GM18499 (cell line): ENCODE data around the gene ASXL1.

Source experiments
- ATAC-seq: cut with Tn5 transposase; IDR thresholded peaks from one replicate; pipeline ENCODE4 v1.9.1; 2021; ENCODE audit warnings: moderate number of reproducible peaks; ENCODE audit not compliant: insufficient read depth, unreplicated experiment

The ASXL1 gene

DNA sequence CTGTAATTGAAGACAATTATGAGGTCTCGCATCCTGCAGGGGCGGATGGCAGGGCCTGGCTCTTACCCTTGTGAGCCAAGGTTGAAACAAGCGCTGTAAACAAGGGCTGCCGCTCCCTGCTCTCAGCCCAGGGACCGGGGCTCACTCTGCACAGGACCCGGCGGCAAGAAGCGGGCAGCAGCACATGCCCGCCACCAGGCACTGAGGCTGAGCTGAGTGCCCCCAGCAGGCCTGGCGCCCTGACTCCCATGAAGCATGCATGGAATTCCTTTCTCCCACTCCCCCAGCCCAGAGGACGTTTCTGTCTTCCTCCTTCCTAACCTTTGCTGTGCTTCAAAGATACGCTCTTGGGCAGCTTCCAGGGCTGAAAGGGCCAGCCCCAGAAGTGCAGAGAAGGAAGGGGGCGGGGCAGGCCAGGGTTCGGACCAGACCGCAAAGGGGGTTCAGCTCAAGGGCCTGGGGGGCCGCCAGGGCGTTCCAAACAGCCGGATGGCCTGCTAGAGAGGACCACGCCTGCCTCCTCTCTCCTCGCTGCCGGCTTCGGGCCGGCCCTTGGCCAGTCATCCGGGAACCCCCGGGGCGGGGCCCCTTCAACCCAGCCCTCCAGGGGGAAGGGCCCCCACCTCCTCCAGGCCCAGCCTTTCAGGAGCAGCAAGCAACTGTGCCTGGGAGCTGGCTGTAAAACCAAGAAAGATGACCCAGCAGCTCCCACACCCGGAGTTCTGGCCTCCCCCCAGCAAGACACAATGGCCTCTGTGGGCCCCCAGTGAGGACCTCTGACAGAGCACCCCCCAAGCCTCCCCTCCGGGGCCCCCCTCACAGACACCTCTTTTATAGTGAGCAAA lies 117.1 kb downstream of the ASXL1 start:
- ATAC-seq: no peak

DNA sequence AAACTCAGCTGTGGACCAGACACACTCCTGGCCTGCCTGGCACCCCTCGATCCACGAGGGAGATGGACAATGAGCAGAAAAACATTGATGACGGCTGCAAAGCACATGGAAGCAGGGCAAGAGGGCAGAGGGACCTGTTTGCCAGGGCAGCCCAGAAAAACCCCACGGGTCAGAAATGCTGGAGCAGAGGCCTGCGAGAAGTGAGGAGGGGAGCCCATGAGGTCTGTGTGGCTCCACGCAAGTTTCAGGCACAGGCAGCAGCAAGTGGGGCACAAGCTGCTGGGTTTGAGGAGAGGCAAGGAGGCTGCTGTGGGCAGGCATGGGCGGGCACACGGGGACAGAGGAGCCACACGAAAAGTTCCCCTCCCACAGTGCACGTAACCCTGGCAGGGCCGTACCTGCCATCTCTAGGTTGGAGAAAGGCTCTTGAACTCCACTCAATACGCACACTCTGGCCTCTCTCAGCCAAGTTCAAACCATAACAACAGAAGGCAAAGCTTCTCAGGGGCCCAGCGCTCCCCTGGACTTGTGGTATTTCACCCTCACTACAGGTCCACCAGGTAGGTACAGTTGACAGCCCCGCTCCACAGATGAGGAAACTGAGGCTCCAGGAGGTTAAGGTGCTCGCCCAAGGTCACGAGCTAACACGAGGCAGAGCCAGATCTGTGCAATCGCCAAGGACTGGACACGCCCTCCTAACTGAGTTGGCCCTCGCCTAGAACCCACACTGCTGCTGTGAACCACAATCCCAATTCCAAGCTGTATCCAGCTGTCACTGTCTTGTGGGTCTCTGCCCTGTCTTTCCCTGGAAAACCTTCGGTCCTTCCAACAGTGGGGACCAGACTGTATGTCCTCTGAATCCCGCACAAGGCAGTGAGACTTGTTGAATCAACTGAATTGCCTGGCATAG lies 118.8 kb downstream of the ASXL1 start:
- ATAC-seq: no peak

DNA sequence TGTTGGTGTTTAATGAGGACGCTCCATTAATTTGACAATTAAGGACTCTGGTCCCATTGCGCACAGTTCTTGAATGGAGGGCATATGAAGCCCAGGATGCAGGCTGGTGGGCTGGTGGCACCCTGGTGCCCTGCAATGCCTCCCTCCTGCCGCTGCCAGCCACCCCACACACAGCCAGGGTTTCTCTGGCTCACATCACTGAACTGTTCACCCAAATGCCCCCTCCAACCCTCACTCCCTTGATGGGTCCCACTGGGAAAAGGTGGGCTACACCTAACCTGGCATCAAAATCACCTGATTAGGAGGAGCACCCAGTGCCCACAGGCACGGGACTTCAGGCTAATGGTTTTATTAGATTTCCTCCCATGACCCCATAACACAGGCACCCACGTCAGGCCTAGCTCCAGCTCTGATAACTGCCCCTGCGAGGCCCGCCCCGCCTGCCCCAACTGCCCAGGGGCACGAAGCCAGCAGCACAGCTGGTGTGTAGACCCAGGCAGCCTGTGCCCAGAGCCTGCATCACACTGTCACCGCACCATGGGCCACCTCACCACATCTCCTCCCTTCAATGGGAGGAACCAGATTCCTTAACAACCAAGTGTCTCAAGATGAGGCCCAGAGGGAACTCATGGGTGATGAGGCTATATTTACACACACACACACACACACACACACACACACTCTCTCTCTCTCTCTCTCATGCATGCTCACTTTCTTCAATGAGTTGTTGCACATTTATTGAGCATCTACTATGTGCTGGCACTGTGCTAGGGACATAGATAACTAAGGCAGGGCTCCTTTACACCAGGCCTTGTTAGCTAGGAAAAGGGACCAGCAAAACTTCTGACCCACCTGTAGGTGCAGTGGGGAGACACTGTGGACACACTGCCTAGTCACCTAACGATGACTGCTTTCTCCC lies 119.7 kb downstream of the ASXL1 start:
- no peak for ATAC-seq

GRCh38 chr20:32478576-32478975 lies 120.4 kb downstream of the ASXL1 start:
- no peak for ATAC-seq

GRCh38 chr20:32479012-32479411 lies 120.9 kb downstream of the ASXL1 start:
- no peak for ATAC-seq

DNA sequence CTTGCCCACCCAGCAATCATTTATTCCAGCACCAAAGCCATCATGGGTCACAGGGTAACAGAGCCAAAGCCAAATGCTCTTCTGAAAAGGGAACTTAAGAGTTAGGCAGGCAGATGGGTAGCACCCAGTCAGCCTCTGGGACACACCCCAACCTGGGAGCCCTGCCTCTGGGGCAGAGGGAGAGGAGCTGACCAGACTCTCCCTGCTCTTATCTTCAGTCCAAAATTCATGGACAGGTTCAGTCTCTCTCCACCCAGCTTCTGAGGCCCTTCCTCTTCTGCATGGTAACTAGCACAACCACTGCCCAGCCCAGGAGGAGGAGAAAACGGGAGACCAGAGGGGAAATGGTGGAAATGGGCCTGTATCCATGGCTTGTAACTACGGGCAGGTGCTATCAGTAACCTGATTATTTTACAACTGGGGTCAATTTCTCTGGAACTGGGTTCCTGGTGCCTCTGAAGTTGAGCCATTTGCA lies 121.6 kb downstream of the ASXL1 start:
- ATAC-seq: no peak

DNA sequence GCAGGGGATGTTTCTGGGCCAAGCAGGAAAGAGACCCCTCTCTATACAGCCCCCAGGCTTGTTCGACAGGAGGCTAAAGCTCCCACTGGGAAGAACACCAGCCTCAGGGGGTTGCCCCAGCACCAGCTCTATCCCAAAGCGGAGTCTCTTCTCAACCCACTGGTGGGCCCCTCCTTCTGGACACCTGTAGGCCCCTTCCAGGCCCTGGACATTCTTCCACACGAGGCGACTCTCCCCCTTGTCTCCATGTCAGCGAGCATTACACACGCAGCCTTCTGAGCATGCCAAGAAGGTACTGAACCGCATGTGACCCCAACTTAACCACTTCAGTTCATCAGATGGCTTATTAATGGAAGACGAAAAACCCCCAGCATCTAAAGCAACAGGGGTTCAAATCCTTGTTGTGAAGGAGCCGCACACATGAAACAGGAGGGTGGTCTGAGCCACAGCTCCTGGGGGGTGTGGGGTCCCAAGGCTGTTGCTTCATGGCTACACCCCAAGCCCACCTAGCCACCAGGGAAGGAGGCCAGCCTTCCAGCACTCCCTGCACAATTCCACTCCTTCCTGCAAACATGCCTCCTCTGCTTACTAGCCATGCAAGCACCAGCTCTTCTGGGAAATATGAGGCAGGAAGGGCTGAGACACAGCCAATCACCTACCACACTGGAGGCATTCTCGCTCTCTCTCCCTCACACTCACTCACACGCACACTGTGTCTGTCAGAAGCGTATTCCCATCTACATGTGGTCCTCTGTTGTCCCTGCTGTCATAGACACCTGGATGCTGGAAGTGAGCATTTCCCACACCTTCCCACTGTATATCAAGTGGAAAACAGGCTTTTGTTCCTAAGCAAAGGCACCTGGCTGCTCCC lies 122.5 kb downstream of the ASXL1 start:
- no peak for ATAC-seq

- no peak for ATAC-seq
Measured at GRCh38 chr20:32481311-32482142, 123.4 kb downstream of the ASXL1 start.

GRCh38 chr20:32482143-32482441 lies 124.0 kb downstream of the ASXL1 start:
- ATAC-seq: no peak

DNA sequence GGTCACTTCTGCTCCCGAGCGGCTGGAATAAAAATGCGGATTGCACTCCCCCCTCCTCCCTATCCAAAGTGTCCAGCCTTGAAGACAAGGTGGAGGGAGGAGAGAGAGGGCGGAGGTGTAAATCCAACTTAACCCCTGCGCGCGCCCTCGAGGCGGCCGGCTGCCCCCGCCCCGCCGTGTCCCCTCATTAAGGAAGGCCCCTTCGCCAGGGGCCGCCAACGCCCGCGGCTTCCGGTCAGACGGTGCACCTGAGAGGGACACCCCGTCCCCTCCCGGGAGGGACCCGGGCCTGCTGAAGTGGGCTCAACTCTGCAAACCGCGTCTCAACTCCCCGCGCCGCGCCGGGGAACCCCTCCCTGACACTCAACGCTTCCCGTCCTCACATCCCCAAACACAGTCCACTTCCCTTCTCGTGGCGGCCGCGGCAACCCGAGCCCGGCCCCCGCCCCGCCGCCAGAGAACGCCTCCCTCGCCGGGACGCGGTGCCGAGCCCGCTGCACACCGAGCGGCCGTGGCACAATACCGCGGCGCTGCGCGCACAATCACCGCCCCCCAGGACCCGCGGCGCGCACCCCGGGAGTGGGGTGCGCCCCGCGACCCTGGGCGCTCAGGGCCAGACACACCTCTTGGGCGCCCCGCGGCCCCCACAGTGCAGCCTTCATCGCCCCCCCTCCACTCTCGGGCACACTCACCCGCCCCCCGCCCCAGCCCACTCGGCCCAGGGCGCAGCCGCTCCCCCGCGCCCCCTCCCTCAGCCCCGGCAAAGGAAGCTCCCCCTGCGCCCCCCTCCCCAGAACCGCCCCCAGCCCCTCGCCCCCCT lies 124.5 kb downstream of the ASXL1 start:
- ATAC-seq: no peak

DNA sequence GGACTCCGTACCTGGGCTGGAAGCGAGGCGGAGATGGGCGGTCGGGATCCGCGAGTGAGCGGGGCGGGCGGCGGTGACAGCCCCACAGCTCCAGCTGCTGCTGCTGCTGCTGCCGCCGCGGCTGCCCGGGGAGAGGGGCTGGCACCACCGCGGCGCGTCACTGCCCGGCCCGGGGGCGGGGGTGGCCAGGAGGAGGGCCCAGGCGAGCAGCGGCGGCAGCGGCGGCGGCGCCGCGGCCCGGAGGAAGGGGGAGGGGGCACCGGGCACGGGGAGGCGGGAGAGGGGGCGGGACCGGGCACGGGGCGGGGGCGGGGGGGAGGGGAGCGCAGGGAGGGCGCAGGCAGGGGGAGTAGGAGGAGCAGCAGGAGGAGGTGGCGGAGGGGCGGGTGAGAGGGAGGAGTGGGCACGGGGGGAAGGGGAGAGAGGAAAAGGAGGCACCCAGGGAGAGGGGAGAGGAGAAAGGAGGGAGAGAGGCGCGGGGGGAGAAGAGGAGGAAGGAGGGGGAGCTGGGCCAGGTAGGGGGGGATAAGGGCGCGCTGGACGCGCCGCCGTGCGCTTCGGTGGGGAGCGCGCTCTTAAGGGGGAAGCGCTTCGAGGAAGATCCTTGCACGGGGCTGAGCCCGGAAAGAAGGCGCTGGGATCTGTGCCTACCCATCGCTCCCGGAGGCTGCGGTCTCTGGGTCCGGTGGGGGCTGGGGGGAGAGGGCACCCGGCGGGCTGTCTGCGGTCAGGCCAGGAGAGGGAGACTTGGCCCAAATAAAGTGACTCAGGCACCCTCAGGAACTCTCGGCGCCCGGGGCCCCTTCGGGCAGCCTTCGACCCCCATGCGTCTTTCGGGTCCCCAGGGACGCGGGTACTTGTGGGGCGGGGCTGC lies 125.5 kb downstream of the ASXL1 start:
- no peak for ATAC-seq

DNA sequence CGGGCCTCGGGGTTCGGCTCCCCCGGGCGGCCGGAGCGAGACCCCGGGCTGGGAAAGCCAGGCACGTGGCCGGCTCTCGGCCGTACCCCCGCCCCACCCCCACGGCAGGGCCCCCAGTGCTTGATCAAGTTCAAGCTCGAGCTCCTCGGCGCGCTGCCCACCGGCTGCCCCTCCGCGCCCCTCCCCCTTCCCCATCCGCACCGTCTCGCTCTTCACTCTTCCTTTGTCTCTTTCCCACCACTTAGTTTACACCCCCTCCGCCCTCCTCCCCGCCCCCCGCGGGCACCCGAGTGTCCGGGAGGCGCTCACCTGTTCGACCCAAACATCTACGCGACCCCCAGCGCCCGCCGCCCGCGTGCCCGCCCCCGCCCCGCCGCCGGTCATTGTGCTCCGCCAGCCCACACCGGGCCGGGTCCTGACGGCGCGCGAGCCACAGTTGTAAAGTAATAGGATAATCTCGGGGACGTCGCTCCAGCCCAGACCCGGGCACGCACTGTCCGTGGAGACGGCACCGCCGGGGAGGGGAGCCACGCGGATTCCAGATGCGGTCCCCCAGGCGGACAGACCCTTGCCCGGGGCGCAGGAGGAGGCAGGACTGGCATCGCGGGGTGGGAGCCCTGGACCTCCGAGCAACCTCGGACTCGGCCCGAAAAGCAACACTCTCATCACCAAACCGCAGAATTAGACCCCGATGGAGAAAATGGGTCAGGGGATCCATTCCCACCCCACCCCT lies 126.3 kb downstream of the ASXL1 start:
- no peak for ATAC-seq

DNA sequence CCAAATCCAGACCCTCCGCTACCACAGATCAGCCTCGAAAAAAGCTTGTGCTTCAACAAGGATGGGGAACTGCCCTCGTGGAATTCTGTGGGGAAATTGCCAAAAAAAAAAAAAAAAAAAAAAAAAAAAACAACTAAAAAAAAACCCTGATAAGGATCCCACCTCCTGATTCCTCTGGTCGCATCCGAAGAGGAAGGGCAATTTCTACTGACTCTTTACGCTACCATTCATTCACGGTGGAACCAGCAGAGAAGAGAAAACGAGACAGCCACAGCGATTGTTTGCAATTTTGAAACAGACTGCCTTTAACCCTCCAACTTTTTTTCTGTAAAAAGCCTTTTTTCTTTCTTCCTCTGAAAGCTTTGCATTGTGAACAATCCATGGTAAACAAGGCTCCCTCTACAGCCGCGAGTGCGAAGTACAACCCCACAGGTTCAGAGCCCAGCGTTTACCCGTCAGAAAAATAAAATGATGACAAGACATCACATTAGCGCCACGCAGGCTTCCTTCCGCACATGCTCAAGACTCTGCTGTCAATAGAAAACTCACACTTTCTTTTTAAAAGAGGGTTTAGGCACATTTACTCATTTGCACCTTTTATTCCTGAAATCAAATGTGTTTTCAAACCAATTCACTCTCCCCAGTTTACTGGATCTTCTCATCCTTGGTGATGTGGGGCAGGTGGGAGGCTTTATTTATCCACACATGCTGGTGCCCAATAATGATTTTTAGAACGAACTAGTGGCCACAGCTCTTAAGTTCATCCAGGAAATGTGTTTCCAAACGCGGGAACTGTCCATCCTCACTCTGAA lies 127.0 kb downstream of the ASXL1 start:
- peak; percentile 60 for ATAC-seq

DNA sequence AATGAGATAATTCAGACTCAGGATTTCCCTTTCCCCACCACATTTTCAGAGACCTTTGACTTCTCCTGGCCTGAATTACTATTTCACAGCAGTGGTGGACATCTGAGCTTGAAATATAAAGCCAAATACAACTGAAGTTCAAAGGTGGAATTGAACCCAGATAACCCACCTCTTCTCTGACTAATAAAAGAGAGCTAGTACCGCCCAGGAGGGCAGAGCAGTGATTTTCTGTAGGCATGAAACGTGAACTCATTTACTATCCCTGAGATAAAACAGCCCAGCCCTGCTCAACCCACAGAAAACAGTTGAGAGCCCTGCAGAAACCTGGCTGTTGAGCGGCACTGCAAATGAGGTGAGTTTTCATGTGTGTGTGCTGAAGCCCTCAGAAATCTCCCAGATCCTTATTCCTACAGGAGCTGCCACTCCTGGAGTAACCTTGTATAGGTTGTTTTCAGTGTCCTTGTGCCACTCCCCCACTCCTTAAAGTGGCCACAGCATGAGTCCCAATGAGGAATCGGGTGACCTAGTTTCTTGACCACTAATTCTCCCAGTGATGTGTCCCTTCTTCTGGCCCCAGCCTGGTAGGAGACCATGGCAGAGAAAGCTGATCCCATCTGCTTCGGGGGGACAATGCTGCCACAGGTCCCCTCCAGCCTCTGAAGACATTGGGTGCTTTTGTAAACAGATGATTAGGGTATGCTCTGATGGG lies 127.8 kb downstream of the ASXL1 start:
- ATAC-seq: no peak

DNA sequence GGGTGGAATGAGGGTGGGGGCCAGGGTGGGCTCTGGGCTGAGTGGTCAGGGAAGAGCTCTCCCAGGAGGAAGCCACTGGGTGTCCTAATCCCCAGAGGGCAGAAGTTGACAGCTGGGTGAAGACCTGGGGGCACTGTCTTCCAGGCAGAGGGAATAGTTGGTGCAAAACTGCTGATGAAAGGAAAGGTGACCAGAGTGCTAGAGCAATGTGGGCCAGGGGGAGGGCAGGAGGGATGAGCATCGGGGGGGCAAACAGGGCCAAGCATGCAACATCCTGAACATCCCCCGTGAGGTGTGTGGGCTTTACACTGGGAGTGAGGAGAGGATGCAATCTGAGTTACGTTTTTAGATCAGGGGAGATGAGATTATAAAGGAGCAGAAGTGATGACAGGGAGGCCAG lies 129.2 kb downstream of the ASXL1 start:
- ATAC-seq: no peak
